Measurements from ENCODE around the gene RND3. TPM values are rescaled to one million over a fixed set of nuclear protein-coding genes. Genes with fewer than 3 reads are reported as not detected.

RND3 gene
- total RNA-seq, 1 donor from 2014 or later = 26.9 TPM

DNA sequence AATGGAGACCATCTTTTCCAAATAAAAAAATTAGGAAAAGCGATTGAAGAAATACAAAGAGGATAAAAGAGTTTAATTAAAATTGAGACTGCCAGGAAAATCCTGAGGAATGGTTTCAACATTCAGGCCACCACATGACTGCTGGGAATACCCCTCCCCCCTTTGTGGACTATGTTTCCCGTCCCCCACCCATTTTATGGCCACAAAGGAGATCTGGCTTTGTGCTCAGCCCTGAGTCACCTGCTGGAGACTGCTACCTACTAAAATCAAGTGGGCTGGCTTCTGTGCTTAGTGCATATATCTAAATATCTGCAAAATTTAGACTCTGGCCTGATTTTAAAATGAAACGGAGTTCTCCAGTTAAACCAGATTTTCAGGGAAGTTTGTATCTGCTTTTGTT, 10.1 kb downstream of the RND3 start:
- H3K27ac ChIP-seq (replicated peaks) = peak overlapping the region; percentile 97
- peaks cover 100% of the 10 kb centered on the region for H3K4me1 ChIP-seq
- intact Hi-C loops (cut with micrococcal nuclease) = no loop called here
- no peaks in the 10 kb centered on the region for H3K9me3 ChIP-seq (replicated peaks)
- H3K4me3 ChIP-seq = peak overlapping the region; percentile 36
- peaks cover 3% of the 10 kb centered on the region for H3K36me3 ChIP-seq
- DNase-seq = no peak
- no peaks in the 10 kb centered on the region for H3K27me3 ChIP-seq (ENCODE audit: low read depth)
- TF ChIP-seq CTCF (IDR thresholded peaks at IDR 0.05; ENCODE audit: borderline replicate concordance) = no peak

- H3K27me3 ChIP-seq (ENCODE audit: low read depth) = no peaks in the 10 kb centered on the region
- TF ChIP-seq CTCF (IDR thresholded peaks at IDR 0.05; ENCODE audit: borderline replicate concordance) = no peak
- peak overlapping the region; percentile 36 for H3K4me3 ChIP-seq
- H3K36me3 ChIP-seq = peaks cover 6% of the 10 kb centered on the region
- no peaks in the 10 kb centered on the region for H3K9me3 ChIP-seq (replicated peaks)
- DNase-seq = no peak
- H3K4me1 ChIP-seq = peaks cover 100% of the 10 kb centered on the region
- H3K27ac ChIP-seq (replicated peaks) = peak overlapping the region; percentile 97
- intact Hi-C loops (cut with micrococcal nuclease) = no loop called here
Observed at GRCh38 chr2:150476809-150477302, 10.6 kb downstream of the RND3 start.

DNA sequence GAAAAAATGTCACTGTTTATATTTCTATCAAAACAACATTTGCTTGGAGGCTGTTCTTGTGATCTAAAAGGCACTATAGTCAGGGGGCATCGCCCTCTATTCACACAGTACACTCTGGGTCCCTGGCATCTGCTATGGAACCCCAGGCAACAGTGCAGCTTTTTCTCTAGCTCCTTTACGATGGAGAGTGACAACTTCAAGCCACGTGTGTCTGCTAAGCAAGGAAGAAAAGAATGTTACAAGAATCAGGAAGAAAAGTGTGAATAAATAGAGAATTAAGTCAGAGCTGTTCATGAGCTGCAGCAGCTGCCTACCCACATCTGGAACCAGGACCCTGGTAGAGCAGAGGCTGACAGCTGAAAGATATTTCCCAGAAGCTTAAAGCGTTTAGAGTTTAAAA, 11.2 kb downstream of the RND3 start:
- H3K27me3 ChIP-seq (ENCODE audit: low read depth) = no peaks in the 10 kb centered on the region
- H3K4me1 ChIP-seq = peaks cover 100% of the 10 kb centered on the region
- TF ChIP-seq CTCF (IDR thresholded peaks at IDR 0.05; ENCODE audit: borderline replicate concordance) = no peak
- H3K4me3 ChIP-seq = peak overlapping the region; percentile 36
- no peak for DNase-seq
- H3K27ac ChIP-seq (replicated peaks) = peak overlapping the region; percentile 97
- no peaks in the 10 kb centered on the region for H3K9me3 ChIP-seq (replicated peaks)
- intact Hi-C loops (cut with micrococcal nuclease) = no loop called here
- peaks cover 11% of the 10 kb centered on the region for H3K36me3 ChIP-seq

DNA sequence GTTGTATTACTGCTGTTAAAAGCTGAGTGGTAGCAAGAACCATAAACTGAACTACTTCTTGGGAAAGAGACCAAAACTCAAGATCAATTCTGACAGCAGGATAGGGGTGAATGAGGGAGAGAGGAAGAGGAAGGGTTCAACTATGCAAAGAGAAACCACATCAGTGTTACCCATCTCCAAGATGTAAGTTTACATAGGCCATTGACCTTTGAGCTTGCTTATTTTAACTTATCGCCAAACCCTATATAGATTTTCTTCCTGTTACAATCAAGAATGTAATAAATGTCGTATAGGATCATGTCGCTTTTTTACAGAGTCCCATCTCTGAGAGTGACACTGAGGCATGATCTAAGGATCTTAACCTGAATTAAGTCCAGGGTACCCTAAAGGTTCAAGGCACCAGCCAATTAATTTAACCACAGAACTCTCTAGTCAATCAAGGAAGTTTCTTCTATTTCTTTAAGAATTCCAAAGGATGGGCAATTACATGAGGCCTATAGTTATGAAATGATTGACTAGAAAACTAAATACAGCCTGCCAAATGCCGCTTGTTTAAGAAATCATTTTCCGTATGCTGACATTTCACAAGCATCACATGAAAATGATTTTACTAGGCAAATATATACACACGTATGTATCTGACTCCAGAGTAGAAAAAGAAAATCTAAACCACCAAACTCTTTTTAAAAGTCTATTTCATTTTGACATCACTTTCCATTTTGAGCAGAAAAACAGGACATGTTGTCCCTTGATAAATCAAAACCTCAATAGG, 11.8 kb downstream of the RND3 start:
- no peak for DNase-seq
- Histone ChIP-seq H3K9me3 (replicated peaks) (no peaks in the 10 kb centered on the region), H3K27me3 (ENCODE audit: low read depth) (no peaks in the 10 kb centered on the region), H3K27ac (replicated peaks) (peak overlapping the region; percentile 97), H3K4me3 (peak overlapping the region; percentile 36), H3K36me3 (peaks cover 18% of the 10 kb centered on the region), H3K4me1 (peaks cover 94% of the 10 kb centered on the region)
- TF ChIP-seq CTCF (IDR thresholded peaks at IDR 0.05; ENCODE audit: borderline replicate concordance) = no peak
- intact Hi-C loops (cut with micrococcal nuclease) = no loop called here

DNA sequence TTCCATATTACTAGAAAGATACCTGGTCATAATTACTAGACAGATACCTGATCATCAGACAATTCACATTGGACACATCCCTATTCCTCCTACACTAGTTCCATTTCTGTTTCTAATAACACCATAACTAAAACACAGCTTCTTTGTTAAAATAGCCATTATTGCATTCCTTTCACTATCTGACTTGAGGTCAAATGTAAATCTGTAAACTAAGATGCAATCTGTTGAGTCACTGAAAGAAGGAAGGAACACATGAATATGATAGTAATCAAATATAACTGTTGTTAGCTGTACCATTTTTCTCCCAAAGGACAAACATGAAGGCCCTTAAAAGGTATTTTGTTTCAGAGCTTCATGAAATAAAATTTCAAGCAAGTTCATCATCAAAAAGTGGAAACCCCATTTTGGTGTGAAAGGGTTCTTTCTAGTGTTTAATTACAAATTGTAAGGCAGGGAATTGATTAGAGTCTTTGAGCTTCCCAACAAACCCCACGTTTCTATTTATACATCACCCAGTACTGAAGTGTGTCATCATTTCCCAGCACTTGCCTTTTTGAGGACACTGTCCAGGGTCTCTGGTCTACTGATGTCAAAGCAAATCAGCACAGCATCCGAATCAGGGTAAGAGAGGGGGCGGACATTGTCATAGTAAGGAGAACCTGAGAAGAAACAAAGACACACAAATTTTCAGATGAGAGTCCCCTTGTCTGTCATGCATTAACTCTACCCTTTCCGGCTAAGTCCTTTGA, 13.0 kb downstream of the RND3 start:
- intact Hi-C loops (cut with micrococcal nuclease) = no loop called here
- H3K4me3 ChIP-seq = no peak overlapping the region
- no peak for TF ChIP-seq CTCF (IDR thresholded peaks at IDR 0.05; ENCODE audit: borderline replicate concordance)

More for the DNA sequence above, 13.0 kb downstream of the RND3 start:
- H3K27ac ChIP-seq (replicated peaks) = peak overlapping the region; percentile 97
- H3K27me3 ChIP-seq (ENCODE audit: low read depth) = no peaks in the 10 kb centered on the region
- DNase-seq = no peak
- H3K9me3 ChIP-seq (replicated peaks) = no peaks in the 10 kb centered on the region
- peaks cover 29% of the 10 kb centered on the region for H3K36me3 ChIP-seq
- peaks cover 82% of the 10 kb centered on the region for H3K4me1 ChIP-seq
